ENCODE data around the gene RERE. TPM values are rescaled to one million over a fixed set of nuclear protein-coding genes. Genes with fewer than 3 reads are reported as not detected.

Gene RERE
- polyA plus RNA-seq, 1 of the 3 experiments (the other 2 are of a cell fraction): 8.1 TPM

- no peak overlapping the region for H3K9ac ChIP-seq
- H3K4me1 ChIP-seq (ENCODE audit: control insufficient read depth in 1 of 2, insufficient read depth in 2 of 2, low read depth in 1 of 2, low read length in 1 of 2): peaks cover 45 to 75% of the 10 kb centered on the region in 2 experiments
- peaks cover 80% of the 10 kb centered on the region for H3K79me2 ChIP-seq (ENCODE audit: insufficient read depth)
- H3K4me2 ChIP-seq: peak overlapping the region; percentile 26; the same call in 1 of the 2 replicates
- peaks cover 44% of the 10 kb centered on the region for H3F3A ChIP-seq (replicated peaks; ENCODE audit: insufficient read depth)
- no peak overlapping the region for H2AFZ ChIP-seq (ENCODE audit: low read depth)
- POLR2A ChIA-PET: no interaction called here
- H4K20me1 ChIP-seq (ENCODE audit: insufficient read depth): peaks cover 21% of the 10 kb centered on the region; the same call in 1 of the 2 replicates
- no peaks in the 10 kb centered on the region for H3K36me3 ChIP-seq (replicated peaks in 1 of 2; ENCODE audit: control insufficient read depth in 1 of 2, insufficient read depth in 2 of 2, low read length in 1 of 2)
- CTCF ChIA-PET: interaction anchor here (2.1 kb wide), 1 partner anchor 43 kb away, joined by 4 read pairs; no protein-coding TSS in a partner anchor
- TF ChIP-seq TAF1 (IDR thresholded peaks at IDR 0.05; ENCODE audit: borderline replicate concordance, low read depth, low read length): no peak
- no peak for TF ChIP-seq YY1 (IDR thresholded peaks at IDR 0.05; ENCODE audit: low read depth)
- no peak for TF ChIP-seq EP300 (IDR thresholded peaks at IDR 0.05; ENCODE audit: borderline replicate concordance in 1 of 2, low read depth in 1 of 2, low read length in 1 of 2)
- no peak for TF ChIP-seq SMC3 (IDR thresholded peaks at IDR 0.05; ENCODE audit: low read depth, low read length)
- no peak for TF ChIP-seq FOXJ3 (CRISPR knock-in tag; IDR thresholded peaks at IDR 0.05)
- TF ChIP-seq TEAD4 (IDR thresholded peaks at IDR 0.05; ENCODE audit: borderline replicate concordance, insufficient read depth): no peak
- TF ChIP-seq RAD21 (IDR thresholded peaks at IDR 0.05; ENCODE audit: low read length): no peak
- TF ChIP-seq POLR2AphosphoS5 (IDR thresholded peaks at IDR 0.05; ENCODE audit: low read depth, low read length): no peak
- TF ChIP-seq MXI1 (IDR thresholded peaks at IDR 0.05; ENCODE audit: low read depth, low read length): no peak
- TF ChIP-seq TCF12 (IDR thresholded peaks at IDR 0.05): no peak
- TF ChIP-seq EZH2phosphoT487 (IDR thresholded peaks at IDR 0.05; ENCODE audit: borderline replicate concordance, low read depth): no peak
- TF ChIP-seq, protein P1, sequence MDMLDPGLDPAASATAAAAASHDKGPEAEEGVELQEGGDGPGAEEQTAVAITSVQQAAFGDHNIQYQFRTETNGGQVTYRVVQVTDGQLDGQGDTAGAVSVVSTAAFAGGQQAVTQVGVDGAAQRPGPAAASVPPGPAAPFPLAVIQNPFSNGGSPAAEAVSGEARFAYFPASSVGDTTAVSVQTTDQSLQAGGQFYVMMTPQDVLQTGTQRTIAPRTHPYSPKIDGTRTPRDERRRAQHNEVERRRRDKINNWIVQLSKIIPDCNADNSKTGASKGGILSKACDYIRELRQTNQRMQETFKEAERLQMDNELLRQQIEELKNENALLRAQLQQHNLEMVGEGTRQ (IDR thresholded peaks at IDR 0.05; ENCODE audit: borderline replicate concordance, low read depth, low read length): no peak
- TF ChIP-seq, protein P2, sequence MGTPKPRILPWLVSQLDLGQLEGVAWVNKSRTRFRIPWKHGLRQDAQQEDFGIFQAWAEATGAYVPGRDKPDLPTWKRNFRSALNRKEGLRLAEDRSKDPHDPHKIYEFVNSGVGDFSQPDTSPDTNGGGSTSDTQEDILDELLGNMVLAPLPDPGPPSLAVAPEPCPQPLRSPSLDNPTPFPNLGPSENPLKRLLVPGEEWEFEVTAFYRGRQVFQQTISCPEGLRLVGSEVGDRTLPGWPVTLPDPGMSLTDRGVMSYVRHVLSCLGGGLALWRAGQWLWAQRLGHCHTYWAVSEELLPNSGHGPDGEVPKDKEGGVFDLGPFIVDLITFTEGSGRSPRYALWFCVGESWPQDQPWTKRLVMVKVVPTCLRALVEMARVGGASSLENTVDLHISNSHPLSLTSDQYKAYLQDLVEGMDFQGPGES (IDR thresholded peaks at IDR 0.05; ENCODE audit: low read depth, low read length): no peak
- TF ChIP-seq, protein P3, sequence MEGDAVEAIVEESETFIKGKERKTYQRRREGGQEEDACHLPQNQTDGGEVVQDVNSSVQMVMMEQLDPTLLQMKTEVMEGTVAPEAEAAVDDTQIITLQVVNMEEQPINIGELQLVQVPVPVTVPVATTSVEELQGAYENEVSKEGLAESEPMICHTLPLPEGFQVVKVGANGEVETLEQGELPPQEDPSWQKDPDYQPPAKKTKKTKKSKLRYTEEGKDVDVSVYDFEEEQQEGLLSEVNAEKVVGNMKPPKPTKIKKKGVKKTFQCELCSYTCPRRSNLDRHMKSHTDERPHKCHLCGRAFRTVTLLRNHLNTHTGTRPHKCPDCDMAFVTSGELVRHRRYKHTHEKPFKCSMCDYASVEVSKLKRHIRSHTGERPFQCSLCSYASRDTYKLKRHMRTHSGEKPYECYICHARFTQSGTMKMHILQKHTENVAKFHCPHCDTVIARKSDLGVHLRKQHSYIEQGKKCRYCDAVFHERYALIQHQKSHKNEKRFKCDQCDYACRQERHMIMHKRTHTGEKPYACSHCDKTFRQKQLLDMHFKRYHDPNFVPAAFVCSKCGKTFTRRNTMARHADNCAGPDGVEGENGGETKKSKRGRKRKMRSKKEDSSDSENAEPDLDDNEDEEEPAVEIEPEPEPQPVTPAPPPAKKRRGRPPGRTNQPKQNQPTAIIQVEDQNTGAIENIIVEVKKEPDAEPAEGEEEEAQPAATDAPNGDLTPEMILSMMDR (IDR thresholded peaks at IDR 0.05): no peak
- no peak for TF ChIP-seq NFIC (IDR thresholded peaks at IDR 0.05; ENCODE audit: borderline replicate concordance)
- TF ChIP-seq, protein P4, sequence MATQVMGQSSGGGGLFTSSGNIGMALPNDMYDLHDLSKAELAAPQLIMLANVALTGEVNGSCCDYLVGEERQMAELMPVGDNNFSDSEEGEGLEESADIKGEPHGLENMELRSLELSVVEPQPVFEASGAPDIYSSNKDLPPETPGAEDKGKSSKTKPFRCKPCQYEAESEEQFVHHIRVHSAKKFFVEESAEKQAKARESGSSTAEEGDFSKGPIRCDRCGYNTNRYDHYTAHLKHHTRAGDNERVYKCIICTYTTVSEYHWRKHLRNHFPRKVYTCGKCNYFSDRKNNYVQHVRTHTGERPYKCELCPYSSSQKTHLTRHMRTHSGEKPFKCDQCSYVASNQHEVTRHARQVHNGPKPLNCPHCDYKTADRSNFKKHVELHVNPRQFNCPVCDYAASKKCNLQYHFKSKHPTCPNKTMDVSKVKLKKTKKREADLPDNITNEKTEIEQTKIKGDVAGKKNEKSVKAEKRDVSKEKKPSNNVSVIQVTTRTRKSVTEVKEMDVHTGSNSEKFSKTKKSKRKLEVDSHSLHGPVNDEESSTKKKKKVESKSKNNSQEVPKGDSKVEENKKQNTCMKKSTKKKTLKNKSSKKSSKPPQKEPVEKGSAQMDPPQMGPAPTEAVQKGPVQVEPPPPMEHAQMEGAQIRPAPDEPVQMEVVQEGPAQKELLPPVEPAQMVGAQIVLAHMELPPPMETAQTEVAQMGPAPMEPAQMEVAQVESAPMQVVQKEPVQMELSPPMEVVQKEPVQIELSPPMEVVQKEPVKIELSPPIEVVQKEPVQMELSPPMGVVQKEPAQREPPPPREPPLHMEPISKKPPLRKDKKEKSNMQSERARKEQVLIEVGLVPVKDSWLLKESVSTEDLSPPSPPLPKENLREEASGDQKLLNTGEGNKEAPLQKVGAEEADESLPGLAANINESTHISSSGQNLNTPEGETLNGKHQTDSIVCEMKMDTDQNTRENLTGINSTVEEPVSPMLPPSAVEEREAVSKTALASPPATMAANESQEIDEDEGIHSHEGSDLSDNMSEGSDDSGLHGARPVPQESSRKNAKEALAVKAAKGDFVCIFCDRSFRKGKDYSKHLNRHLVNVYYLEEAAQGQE (IDR thresholded peaks at IDR 0.05; ENCODE audit: low read depth, low read length): no peak
- no peak for TF ChIP-seq CHD2 (IDR thresholded peaks at IDR 0.05; ENCODE audit: low read length, partially characterized antibody)
- no peak for TF ChIP-seq RXRA (IDR thresholded peaks at IDR 0.05; ENCODE audit: borderline replicate concordance, low read depth)
- TF ChIP-seq SIN3A (IDR thresholded peaks at IDR 0.05; ENCODE audit: borderline replicate concordance, low read depth, low read length): no peak
- no peaks in the 10 kb centered on the region for H3K27me3 ChIP-seq (ENCODE audit: insufficient read depth)
- no peaks in the 10 kb centered on the region for H3K9me3 ChIP-seq
- no peak for DNase-seq
- H3K27ac ChIP-seq (ENCODE audit: low read depth in 2 of 2, low read length in 1 of 2): no peak overlapping the region
- no peaks in the 10 kb centered on the region for H3K9me2 ChIP-seq
- no peak overlapping the region for H3K4me3 ChIP-seq (ENCODE audit: low read depth in 2 of 2, low read length in 1 of 2)
- WGBS (ENCODE audit: low lambda C conversion rate): 80% methylated on average over 2 of the region's 2 CpGs
Measured at GRCh38 chr1:8663915-8664329, 153.5 kb downstream of the RERE start.

Data from SK-N-SH (cell line).